NCI-H2171 treated with DMSO at 0.1 percent for 48 hours (cell line): Measurements from ENCODE around the gene SIGLEC14.
"Not testable (repeated sequence)": the region's sequence is repeated elsewhere in the genome, so short reads cannot be mapped to it uniquely, and the experiment has no call there.

Experiments used
- DNase-seq: peaks from one replicate; lab custom pipeline; 2025; lab: John Stamatoyannopoulos, UW

SIGLEC14 gene

GRCh38 chr19:51646730-51647129 is at the start of gene SIGLEC14:
Gene SIGLEC14, minus strand, starts transcription at chr19:51646825. Its CDS starts 66 bp downstream, at chr19:51646759.
- not testable (repeated sequence) for DNase-seq

GRCh38 chr19:51695702-51696315 is 49.2 kb upstream of the SIGLEC14 start:
- no peak for DNase-seq

- no peak for DNase-seq
These were observed 48.5 kb upstream of the SIGLEC14 start for GRCh38 chr19:51695088-51695487.

- no peak for DNase-seq
These were observed 47.9 kb upstream of the SIGLEC14 start for GRCh38 chr19:51694318-51695085.

- DNase-seq: no peak
These were observed 47.2 kb upstream of the SIGLEC14 start for GRCh38 chr19:51693819-51694218.

- DNase-seq: no peak
These were observed 46.6 kb upstream of the SIGLEC14 start, which contains the start of gene SPACA6 for GRCh38 chr19:51693260-51693659. Gene SPACA6, plus strand, starts transcription at chr19:51693330. Its CDS starts 197 bp downstream, at chr19:51693527.

- DNase-seq: no peak
These were observed 45.8 kb upstream of the SIGLEC14 start for GRCh38 chr19:51692468-51692867.

- no peak for DNase-seq
These were observed 45.2 kb upstream of the SIGLEC14 start for GRCh38 chr19:51691584-51692428.

- DNase-seq: no peak
These were observed 44.5 kb upstream of the SIGLEC14 start for GRCh38 chr19:51691074-51691583.

- DNase-seq: peak; percentile 33
These were observed 43.9 kb upstream of the SIGLEC14 start for GRCh38 chr19:51690454-51691073.

GRCh38 chr19:51689751-51690453 is 43.3 kb upstream of the SIGLEC14 start:
- DNase-seq: peak; percentile 17

- peak; percentile 70 for DNase-seq
These were observed 42.3 kb upstream of the SIGLEC14 start for GRCh38 chr19:51688671-51689571.

GRCh38 chr19:51687791-51688670 is 41.4 kb upstream of the SIGLEC14 start:
- no peak for DNase-seq

GRCh38 chr19:51686171-51686570 is 39.5 kb upstream of the SIGLEC14 start:
- no peak for DNase-seq

GRCh38 chr19:51681286-51681941 is 34.8 kb upstream of the SIGLEC14 start:
- DNase-seq: peak; percentile 10

GRCh38 chr19:51680474-51680873 is 33.8 kb upstream of the SIGLEC14 start:
- no peak for DNase-seq

GRCh38 chr19:51676566-51677083 is 30.0 kb upstream of the SIGLEC14 start:
- DNase-seq: no peak

- not testable (repeated sequence) for DNase-seq
These were observed 29.4 kb upstream of the SIGLEC14 start for GRCh38 chr19:51675911-51676565.
